ENCODE data around the gene OTULINL. TPM values are rescaled to one million over a fixed set of nuclear protein-coding genes. Genes with fewer than 3 reads are reported as not detected.

The OTULINL gene
- total RNA-seq (10.8 TPM), polyA plus RNA-seq (ENCODE audit: insufficient read depth, low read depth, low replicate concordance) (7.1 TPM)
- long read RNA-seq, donor 1, partial matches to known transcripts = 2,476 of 2,478 reads
- long read RNA-seq, donor 1, other reads (novel, unspliced or antisense) = 0 of 2,478 reads
- long read RNA-seq, donor 2, partial matches to known transcripts = 0 of 3 reads
- long read RNA-seq, donor 2, other reads (novel, unspliced or antisense) = 0 of 3 reads
- long read RNA-seq, donor 3, partial matches to known transcripts = 0 of 3 reads
- long read RNA-seq, donor 3, other reads (novel, unspliced or antisense) = 0 of 3 reads
- long read RNA-seq, donor 4, partial matches to known transcripts = 0 of 2 reads
- long read RNA-seq, donor 4, other reads (novel, unspliced or antisense) = 0 of 2 reads
- long read RNA-seq, donor 5 = 0 reads
- long read RNA-seq, donor 6, partial matches to known transcripts = 0 of 4 reads
- long read RNA-seq, donor 6, other reads (novel, unspliced or antisense) = 0 of 4 reads
- long read RNA-seq, donor 7, partial matches to known transcripts = 0 of 5 reads
- long read RNA-seq, donor 7, other reads (novel, unspliced or antisense) = 1 of 5 reads
- long read RNA-seq, donor 8, partial matches to known transcripts = 0 of 11 reads
- long read RNA-seq, donor 8, other reads (novel, unspliced or antisense) = 7 of 11 reads
- long read RNA-seq, donor 9, partial matches to known transcripts = 0 of 1 reads
- long read RNA-seq, donor 9, other reads (novel, unspliced or antisense) = 0 of 1 reads
- long read RNA-seq, donor 10, partial matches to known transcripts = 2,849 of 2,863 reads
- long read RNA-seq, donor 10, other reads (novel, unspliced or antisense) = 13 of 2,863 reads

GRCh38 chr5:14581106-14581890, at the start of gene OTULINL:
OTULINL (plus strand) TSS chr5:14581792; CDS start chr5:14581895, 103 bp downstream.
- FAIRE-seq (no peak), DNase-seq (peak; percentile 92 to 96 (median 94))
- no peaks in the 10 kb centered on the region for H3K27me3 ChIP-seq (ENCODE audit: control insufficient read depth, insufficient read depth, low read length)
- H3K36me3 ChIP-seq (ENCODE audit: control insufficient read depth in 2 of 3, insufficient read depth in 3 of 3, low read length in 3 of 3) = no peaks in the 10 kb centered on the region
- peak within 1 kb of the TSS; percentile 31 to 67 (median 59) for H3K4me3 ChIP-seq (ENCODE audit: low read length in 3 of 3)
- H3K27ac ChIP-seq (ENCODE audit: low read depth in 2 of 2, low read length in 2 of 2) = peak within 1 kb of the TSS; percentile 30 to 53
- intact Hi-C loops (cut with DNase I) = no loop called here
- peaks cover 0 to 16% (median 5%) of the 10 kb centered on the region in 3 donors for H3K4me1 ChIP-seq (ENCODE audit: control insufficient read depth in 2 of 3, insufficient read depth in 2 of 3, low read depth in 1 of 3, low read length in 3 of 3)
- H3K9ac ChIP-seq (ENCODE audit: low read length in 3 of 3) = peak within 1 kb of the TSS in 2 of 3 donors; percentile 37 to 42
- no peak for TF ChIP-seq CTCF (IDR thresholded peaks at IDR 0.05; ENCODE audit: borderline replicate concordance, extremely low read depth, insufficient read depth)
- H3K9me3 ChIP-seq (ENCODE audit: control insufficient read depth in 2 of 3, insufficient read depth in 1 of 3, low read length in 3 of 3) = no peaks in the 10 kb centered on the region

- no peak overlapping the region for H3K9ac ChIP-seq (ENCODE audit: low read length in 3 of 3)
- no peaks in the 10 kb centered on the region for H3K36me3 ChIP-seq (ENCODE audit: control insufficient read depth in 2 of 3, insufficient read depth in 3 of 3, low read length in 3 of 3)
- no peak for TF ChIP-seq CTCF (IDR thresholded peaks at IDR 0.05; ENCODE audit: borderline replicate concordance, extremely low read depth, insufficient read depth)
- no peak overlapping the region for H3K27ac ChIP-seq (ENCODE audit: low read depth in 2 of 2, low read length in 2 of 2)
- intact Hi-C loops (cut with DNase I) = no loop called here
- no peaks in the 10 kb centered on the region for H3K27me3 ChIP-seq (ENCODE audit: control insufficient read depth, insufficient read depth, low read length)
- peaks cover 0 to 6% (median 0%) of the 10 kb centered on the region in 3 donors for H3K4me1 ChIP-seq (ENCODE audit: control insufficient read depth in 2 of 3, insufficient read depth in 2 of 3, low read depth in 1 of 3, low read length in 3 of 3)
- DNase-seq (no peak), FAIRE-seq (no peak)
- H3K9me3 ChIP-seq (ENCODE audit: control insufficient read depth in 2 of 3, insufficient read depth in 1 of 3, low read length in 3 of 3) = no peaks in the 10 kb centered on the region
- no peak overlapping the region for H3K4me3 ChIP-seq (ENCODE audit: low read length in 3 of 3)
These were observed 49.4 kb upstream of the OTULINL start for GRCh38 chr5:14532180-14532579.

GRCh38 chr5:14534773-14535172, 46.8 kb upstream of the OTULINL start:
- TF ChIP-seq CTCF (IDR thresholded peaks at IDR 0.05; ENCODE audit: borderline replicate concordance, extremely low read depth, insufficient read depth) = no peak
- Histone ChIP-seq H3K9ac (ENCODE audit: low read length in 3 of 3) (no peak overlapping the region), H3K4me3 (ENCODE audit: low read length in 3 of 3) (no peak overlapping the region), H3K4me1 (ENCODE audit: control insufficient read depth in 2 of 3, insufficient read depth in 2 of 3, low read depth in 1 of 3, low read length in 3 of 3) (peaks cover 0 to 6% (median 0%) of the 10 kb centered on the region in 3 donors), H3K36me3 (ENCODE audit: control insufficient read depth in 2 of 3, insufficient read depth in 3 of 3, low read length in 3 of 3) (no peaks in the 10 kb centered on the region), H3K27me3 (ENCODE audit: control insufficient read depth, insufficient read depth, low read length) (no peaks in the 10 kb centered on the region), H3K27ac (ENCODE audit: low read depth in 2 of 2, low read length in 2 of 2) (no peak overlapping the region), H3K9me3 (ENCODE audit: control insufficient read depth in 2 of 3, insufficient read depth in 1 of 3, low read length in 3 of 3) (no peaks in the 10 kb centered on the region)
- FAIRE-seq (no peak), DNase-seq (peak in 3 of 5 donors; percentile 36 to 66 (median 51))
- intact Hi-C loops (cut with DNase I) = no loop called here

Measured in kidney (tissue), 22 donors.